GM11168 (cell line): Measurements from ENCODE around the gene MOB3B.
"Not testable (repeated sequence)": the region's sequence is repeated elsewhere in the genome, so short reads cannot be mapped to it uniquely, and the experiment has no call there.

Experiments
- in situ Hi-C: fragments of 300-500 bp; cut with MboI; formaldehyde crosslinking; loops from one replicate; pipeline ENCODE4 v1.12.0; 2022; ENCODE audit warnings: low sequenced_read_pairs; ENCODE audit not compliant: unreplicated experiment

The MOB3B gene

DNA sequence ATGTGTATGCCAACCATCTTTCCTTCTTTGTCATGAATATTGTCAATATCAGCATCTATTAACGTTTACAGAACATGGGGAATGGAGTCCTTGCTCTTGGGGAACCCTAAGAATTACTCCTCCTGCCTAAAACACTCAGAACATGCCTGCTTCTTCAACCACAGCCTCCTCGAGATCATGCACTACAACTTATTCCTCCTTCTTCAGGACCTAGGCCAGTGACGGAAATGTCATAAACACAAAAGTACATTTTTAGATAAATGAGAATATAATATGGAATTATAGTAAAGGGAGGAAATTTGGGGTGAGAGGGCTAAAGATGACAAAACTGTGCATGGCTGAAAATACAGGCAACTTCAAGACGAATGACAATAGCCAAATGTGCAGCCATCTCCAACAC, 8.6 kb downstream of the MOB3B start:
- in situ Hi-C loops: loop anchor here (10.0 kb wide), 1 partner anchor 76 kb away; no protein-coding TSS in a partner anchor

DNA sequence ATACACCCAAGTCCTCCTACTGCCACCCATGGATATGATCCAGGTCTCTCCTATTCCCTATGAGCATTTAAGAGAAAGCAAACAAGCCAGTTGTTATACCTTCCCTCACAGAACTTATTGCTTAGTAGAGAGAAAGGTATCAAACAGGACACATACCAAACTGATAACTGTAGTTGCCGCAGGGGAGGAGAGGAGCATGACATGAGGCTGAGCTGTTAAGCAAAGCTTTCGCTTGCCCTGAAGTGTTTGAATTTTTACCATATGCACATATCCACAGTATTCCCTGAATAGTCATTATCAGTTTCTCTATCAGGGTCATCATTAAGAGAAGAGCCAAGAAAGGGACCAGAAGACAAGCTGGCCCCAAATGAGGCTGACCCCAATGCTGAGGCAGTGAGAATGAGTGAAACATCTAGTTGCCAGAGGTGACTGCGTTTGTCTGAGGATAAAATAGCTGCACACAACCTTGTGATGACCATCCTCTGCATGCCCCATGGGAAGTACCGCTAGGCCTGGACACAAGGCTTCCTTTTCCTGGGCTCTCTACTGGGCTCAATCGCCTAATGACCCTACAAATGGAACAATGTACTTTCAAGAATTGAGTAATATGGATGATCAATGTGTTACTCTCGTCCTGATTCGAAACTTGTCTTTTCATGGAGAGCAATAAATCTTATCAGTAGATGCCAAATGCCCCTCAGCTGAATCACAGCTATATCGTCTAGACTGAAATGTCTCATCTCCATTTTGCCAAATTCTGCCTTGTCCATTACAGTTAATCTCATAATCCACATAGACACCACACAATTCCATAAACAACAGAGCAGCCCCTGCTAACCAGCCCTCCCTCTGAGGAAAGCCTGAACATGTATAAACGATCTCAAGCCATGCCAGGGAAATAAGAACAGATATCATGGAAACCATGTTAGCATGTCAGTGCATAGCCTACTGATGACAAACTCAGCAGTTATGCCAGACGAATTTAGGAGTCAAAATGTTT, 9.8 kb downstream of the MOB3B start:
- in situ Hi-C loops: loop anchor here (10.0 kb wide), 1 partner anchor 75 kb away; no protein-coding TSS in a partner anchor

DNA sequence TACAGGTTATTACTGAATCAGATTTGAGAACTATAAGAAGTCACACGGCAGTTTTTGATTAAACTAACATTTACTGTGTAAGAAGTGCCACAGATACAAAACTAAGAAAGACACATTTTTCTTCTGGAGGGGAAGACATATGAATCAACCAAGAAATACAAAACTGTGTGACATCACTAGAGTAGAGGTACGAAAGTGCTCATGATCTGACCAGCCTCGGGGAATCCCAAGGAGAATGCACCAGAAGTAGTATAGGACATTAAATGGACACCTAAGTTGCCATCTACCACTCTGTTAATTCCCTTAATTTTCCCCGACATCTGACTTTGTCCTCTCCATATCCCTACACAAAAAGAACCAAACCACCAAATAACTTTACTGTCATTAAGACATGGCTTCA, 10.8 kb downstream of the MOB3B start:
- in situ Hi-C loops: no loop called here

DNA sequence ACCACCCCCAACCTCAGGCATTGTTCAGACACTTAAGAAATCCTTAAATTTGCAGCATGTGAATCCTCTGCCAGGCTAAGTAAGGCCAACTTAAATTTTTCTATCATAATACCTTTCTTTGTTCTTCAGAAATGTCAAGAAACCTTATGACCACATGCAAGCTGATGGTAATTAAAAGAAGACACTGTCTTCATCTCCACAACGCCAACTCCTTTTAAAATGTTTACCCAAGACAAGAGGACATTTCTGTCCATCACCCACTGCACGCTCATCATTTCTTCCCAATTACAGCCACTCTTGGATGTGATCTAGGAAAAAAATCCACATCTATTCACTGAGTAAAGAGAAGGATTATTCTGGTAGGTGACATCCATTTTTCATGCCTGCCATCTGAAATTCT, 11.6 kb downstream of the MOB3B start:
- in situ Hi-C loops: no loop called here

DNA sequence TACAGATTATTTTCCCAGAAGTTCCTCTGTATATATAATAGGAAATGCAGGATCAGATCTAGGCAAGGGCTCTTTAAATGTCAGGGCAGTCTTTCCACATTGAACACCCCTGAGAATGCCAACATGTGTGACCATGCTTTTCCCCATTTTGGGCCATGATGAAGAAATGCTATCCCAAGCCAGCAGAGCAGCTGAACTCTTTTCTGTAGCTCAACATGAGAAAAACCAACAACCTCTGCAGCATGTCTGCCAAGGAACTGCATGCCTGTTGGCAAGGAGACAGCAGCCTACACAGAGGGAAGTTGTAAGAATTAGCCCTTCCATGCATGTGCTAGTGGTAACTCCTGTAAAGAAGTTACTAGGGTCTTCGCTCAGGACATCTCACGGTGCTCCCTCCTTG, 15.1 kb downstream of the MOB3B start:
- in situ Hi-C loops: no loop called here

DNA sequence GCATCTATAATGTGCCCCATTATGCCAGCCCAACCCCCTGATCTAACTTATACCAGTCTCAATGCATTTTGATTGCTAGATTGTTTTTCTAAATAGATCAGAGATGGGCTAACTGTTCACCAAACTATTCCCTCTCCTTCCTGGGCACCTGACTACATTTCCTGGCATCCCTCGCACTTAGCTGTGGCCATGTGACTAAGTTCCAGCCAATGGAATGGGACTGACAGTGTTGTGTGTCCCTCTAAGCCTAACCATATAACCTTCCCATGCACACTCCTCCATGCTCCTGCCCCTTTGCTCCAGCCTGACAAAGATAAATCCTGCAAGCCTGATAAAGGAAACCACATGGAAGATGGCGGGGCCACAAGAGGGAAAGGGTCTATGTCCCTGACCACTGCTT, 17.8 kb downstream of the MOB3B start:
- in situ Hi-C loops: no loop called here

DNA sequence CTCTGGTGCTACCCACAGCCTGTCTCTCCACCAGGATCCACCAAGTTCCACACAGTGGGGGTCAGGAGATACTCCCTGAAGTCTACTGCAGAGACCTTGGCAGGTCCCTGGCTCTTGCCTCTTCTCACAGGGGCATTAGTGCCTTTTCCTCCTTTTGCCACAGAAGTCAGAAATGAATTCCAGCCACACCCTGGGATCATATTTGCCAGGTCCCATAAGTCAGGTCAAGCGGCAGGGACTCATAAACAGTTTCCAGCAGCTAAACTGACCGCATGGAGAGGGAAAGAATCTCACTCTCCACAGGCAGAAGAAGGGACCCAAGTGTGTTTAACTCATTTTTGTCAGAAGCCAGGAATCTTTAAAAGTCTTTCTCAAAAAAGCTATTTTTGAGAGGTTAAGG, 18.8 kb downstream of the MOB3B start:
- in situ Hi-C loops: no loop called here

DNA sequence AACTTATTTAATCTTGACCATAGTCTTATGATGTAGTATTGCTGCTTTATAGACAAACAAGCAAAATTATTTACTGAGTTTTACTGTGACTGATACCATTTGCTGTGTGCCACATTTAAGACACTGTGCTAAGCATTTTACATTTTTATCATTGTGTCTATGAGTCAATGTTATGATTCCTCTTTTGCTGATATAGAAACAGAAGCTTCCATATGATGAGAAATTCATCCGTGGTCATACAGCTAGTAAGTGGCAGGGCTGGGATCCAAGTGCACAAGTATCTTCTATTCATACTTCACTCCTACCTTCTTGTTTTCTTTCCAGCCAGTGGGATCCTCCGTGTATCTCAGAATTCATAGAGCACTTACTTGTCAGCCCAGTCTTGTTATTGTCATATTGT, 22.6 kb downstream of the MOB3B start:
- in situ Hi-C loops: no loop called here

DNA sequence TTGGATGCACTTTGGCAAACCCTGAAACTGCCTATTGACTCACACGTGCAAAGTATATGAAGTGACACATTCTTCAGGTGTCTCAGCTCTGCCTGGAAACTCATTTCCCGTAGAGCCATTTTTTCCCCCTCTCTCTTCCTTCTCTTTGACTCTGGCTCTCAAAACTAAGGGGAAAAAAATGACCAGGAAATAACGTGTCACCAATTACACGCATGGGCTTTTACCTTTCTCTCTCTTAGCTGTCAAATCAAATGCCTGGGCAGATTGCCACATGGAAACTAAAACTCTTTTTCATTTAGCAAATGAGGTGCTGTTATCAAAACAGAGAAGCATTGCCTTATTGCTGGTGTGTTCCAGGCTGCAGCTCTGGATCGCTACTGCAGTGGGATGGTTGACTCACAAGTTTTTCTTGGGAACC, 23.9 kb downstream of the MOB3B start:
- in situ Hi-C loops: no loop called here

DNA sequence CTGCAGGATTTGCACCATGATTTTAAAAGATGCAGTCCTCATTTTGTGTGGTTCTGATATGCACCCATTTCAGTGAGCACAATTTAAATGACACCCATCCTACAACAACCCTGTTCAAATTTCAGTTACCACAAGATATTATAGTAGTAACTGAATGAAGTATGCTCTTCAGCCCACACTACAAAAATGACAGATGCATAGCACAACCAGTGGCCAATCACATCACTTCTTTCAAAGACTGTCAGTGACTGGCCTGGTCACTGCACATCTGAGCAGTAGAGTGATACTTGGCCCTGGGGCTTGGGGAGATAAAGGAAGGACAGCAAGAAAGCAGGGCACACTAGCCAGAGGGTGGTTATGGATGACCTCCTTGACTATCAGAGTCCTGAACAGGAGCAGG, 25.4 kb downstream of the MOB3B start:
- in situ Hi-C loops: no loop called here

DNA sequence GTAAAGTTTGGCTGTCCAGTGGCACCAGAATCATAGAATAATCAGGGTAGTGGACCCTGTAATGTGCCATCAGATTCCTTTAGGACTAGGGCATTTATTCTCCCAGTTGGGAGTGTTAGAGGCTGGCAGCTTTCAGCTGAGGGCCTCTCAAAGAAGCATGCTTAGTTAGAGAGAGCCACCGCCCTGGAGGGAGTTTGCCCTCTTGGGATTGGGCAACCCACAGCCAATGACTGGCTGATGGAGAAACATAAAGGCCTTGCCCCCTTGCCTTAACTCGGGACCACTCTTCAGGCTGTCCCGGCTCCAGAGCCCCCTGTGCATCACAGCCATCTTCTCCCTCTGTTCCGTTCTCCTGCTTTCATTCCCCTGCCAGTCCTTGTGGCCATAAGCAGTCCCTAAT, 26.0 kb downstream of the MOB3B start:
- in situ Hi-C loops: no loop called here

DNA sequence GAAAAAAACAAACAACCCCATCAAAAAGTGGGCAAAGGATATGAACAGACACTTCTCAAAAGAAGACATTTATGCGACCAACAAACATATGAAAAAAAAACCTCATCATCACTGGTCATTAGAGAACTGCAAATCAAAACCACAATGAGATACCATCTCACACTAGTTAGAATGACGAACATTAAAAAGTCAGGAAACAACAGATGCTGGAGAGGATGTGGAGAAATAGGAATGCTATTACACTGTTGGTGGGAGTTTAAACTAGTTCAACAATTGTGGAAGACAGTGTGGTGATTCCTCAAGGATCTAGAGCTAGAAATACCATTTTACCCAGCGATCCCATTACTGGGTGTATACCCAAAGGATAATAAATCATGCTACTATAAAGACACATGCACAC, 28.7 kb downstream of the MOB3B start:
- in situ Hi-C loops: not testable (repeated sequence)

DNA sequence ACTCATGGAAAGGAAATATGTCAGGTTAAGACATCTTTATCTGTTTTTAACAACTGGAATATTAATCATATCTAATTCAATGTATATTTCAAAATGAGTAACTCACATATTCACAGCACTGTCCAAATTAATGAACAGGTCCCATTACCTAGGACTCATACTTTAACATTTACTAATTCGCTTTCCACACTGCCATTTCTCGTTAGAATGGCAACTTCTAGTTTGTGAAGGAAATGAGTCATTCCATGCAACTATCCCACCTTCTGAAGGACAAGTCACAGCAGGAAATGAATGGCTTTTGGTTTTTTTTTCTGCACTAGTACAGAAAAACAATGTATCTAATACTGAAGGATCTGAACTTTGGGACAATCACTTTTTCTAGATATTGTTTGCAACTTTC, 30.2 kb downstream of the MOB3B start:
- in situ Hi-C loops: no loop called here

DNA sequence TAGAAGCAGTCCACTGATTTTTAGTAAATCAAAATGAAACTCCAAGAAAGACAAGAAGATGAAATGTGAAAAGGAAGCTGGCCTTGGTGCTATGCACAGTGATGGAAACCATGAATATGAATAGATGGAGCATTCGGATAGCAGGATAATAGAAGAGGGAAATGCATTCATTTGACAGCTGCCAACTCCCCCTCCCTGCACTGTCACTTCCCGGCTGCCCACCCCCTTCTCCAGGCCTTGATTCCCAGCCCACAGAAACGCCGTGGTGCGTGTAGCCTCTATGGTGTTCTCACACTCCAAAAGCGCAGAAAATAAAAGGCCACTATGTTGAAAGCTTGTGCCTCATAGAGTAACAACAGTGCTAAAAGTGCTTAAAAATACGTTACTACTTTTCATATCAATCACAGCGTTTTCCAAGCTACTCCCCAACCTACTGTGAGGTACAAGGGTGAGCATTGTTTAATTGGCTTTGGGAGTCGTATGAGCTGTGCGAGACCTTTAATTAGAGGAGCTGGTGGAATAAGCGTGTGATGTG, 31.7 kb downstream of the MOB3B start:
- in situ Hi-C loops: no loop called here

DNA sequence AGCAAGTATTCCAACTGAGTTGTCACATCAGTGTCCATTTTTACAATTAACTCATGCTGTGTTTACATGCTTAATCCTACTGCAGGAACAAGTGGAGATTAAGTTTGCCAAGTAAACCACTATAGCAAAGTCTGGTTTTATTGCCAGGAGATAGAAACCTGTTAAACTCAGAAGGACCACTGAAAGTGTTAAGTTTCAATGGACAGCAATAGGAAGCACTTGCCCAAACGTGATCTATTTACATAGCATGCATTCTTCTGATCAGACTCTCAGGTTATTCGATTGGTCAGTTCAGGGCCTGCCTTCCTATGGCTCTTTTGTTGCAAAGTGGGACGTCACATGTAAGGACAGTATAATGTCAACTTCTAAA, 33.5 kb downstream of the MOB3B start:
- in situ Hi-C loops: no loop called here

DNA sequence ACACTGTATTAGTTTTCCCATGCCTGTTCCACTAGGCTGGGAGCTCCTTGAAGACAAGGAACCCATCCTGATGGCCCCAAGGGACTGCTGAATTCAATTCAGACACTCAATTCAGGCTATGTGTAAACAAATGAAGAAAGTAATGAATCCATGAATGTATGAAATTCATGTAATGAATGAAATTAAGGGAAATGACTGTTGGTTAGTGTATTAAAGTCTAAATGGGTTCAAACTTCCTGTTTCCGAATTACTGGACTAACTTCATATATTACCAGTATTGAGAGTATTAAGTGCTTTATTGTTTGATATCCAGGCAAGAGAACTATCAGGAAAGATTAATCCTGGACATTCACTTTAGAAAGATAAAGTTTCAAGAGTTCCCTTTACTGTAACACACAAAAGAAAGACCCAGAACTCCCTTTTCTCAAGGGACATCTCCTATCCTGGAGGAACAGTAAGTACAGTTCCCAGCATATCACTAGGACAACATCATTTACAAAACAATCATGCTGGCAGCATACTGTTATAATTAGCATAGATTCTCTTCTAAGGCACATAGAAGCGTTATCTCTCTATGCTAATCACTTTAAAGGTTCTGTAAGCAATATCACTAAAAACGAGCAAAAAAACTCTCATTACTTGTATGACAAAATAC, 34.0 kb downstream of the MOB3B start:
- in situ Hi-C loops: no loop called here

DNA sequence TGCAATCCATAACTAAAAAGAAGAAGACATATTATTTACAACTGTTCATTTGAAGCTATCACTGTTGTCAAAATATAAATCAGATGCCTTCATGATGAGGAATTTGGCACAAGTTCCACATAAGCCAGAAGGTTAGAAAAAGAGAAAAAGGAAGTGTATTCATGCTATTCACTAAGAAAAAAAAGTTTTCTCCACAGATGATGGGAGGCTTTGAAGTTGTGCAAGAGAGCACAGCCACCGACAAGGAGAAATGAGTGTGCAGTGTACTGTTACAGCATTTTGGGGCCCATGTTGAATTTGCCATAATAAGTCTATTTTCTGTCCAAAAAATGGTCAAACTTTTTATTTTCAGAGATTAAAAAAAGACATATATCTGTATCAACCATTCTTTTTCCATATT, 38.5 kb downstream of the MOB3B start:
- in situ Hi-C loops: no loop called here

DNA sequence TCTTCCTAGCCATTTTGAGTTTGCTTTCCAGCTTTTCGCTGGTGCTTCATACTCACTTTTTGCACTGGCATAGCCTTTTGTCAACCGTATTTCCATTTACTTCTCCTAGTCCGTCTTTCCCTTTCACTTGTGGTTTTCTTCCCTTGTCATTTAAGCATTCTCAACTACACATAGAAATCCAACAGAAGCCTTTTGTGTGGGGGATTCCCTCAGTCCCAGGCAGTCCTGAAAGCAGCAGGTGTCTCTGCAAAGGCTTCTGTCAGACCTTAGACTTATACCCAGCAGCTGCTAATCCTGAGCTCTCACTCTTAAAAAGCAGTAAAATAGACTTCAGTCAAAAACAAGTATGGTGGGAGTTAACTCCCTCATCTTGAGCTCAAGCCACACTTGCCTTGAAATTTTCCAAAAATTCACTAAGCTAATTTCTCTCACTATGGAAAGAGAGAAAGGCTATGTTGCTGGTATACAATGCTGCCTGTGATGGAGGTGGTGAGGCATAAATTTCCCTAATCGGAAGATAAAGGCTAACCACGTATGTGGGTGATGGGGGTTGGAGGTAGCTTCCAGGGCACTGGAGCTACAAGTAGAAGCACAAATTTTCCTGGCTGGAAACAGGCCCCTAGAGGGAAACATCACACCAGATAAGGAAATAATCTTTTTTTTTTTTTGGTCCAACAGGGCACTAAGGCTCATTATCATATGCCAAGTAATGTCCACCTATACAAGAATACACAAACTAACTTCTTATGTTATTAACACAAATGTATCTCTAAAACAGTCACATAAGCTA, 40.3 kb downstream of the MOB3B start:
- in situ Hi-C loops: no loop called here

DNA sequence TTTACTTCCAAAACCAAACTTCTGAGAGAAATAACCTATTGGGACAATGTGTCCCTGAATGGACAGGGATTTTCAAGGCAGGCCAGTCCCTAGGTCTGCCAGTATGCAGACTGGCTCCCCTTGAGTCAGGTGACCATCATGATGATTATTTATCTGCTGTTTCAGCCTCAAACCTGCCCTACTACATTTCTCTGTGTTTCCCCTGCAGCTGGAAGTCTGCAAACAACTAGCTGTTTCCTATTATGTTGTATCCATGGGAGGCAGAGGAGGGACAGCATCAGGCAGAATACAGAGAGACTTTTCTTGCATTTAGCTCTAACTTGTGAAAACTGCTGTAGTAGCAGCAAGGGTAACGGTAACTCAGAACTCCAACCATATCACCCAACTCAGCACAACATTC, 41.7 kb downstream of the MOB3B start:
- in situ Hi-C loops: no loop called here

DNA sequence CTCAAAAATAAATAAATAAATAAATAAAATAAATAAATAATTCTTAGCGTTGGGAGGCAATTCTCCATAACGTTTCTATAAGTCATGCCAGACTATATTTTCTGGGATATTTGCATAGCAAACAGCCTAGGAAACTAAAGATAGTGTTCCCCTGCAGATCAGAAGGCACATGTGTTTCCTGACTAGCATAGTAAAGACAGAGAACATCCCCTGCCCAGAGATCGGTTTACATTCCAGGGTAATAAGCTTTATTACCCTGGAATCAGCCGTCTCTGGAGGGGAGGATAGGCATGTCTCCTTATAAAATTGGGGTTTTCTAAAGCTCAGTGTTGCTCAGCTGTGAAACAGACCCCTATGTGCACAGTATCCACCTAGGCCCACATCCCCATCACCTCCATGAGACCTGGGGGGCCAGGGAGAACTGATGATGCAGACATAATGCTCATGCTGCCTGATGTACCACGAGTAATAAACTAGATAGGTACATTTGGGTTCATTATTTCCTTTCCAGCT, 42.4 kb downstream of the MOB3B start:
- in situ Hi-C loops: no loop called here
